GM23248 (cell line): Measurements from ENCODE around the gene AGBL5. TPM values are rescaled to one million over a fixed set of nuclear protein-coding genes. Genes with fewer than 3 reads are reported as not detected.

Experiments used
- DNase-seq: peaks from one replicate; pipeline ENCODE4 v3.0.0-alpha.2; 2015
- H2AFZ ChIP-seq: fragments of 200-600 bp; sonication (generic); 2 replicates; pipeline ENCODE4 v1.6.1; 2016; ENCODE audit warnings: antibody characterized with exemption
- H3F3A ChIP-seq: fragments of 200-600 bp; sonication (generic); 2 replicates; pipeline ENCODE4 v1.6.1; 2016; ENCODE audit warnings: mild to moderate bottlenecking, antibody characterized with exemption, mixed run types; ENCODE audit not compliant: insufficient read depth
- H3K27ac ChIP-seq: fragments of 200-600 bp; sonication (generic); 2 replicates; pipeline ENCODE4 v1.5.1; 2016; ENCODE audit warnings: mild to moderate bottlenecking
- H3K27me3 ChIP-seq: fragments of 200-600 bp; sonication (generic); replicated peaks from 2 replicates; pipeline ENCODE4 v1.6.1; 2016; ENCODE audit warnings: mild to moderate bottlenecking; ENCODE audit not compliant: insufficient read depth
- H3K36me3 ChIP-seq: fragments of 200-600 bp; sonication (generic); 2 replicates; pipeline ENCODE4 v1.6.1; 2016; ENCODE audit warnings: low read depth, mild to moderate bottlenecking
- H3K4me1 ChIP-seq: fragments of 200-600 bp; sonication (generic); 2 replicates; pipeline ENCODE4 v1.6.1; 2016; ENCODE audit warnings: mild to moderate bottlenecking; ENCODE audit not compliant: insufficient read depth
- H3K4me2 ChIP-seq: fragments of 200-600 bp; sonication (generic); one replicate; pipeline ENCODE4 v1.6.1; 2016; ENCODE audit warnings: mild to moderate bottlenecking; ENCODE audit not compliant: unreplicated experiment
- H3K4me3 ChIP-seq: fragments of 200-600 bp; sonication (generic); 2 replicates; pipeline ENCODE4 v1.5.1; 2016; ENCODE audit warnings: mild to moderate bottlenecking
- H3K79me2 ChIP-seq: fragments of 200-600 bp; sonication (generic); 2 replicates; pipeline ENCODE4 v1.6.1; 2016; ENCODE audit warnings: mild to moderate bottlenecking; ENCODE audit not compliant: insufficient read depth
- H3K9ac ChIP-seq: fragments of 200-600 bp; sonication (generic); 2 replicates; pipeline ENCODE4 v1.6.1; 2016; ENCODE audit warnings: mild to moderate bottlenecking
- H3K9me2 ChIP-seq: fragments of 200-600 bp; sonication (generic); 2 replicates; pipeline ENCODE4 v1.6.1; 2016; ENCODE audit warnings: mixed run types, mild to moderate bottlenecking, moderate library complexity; ENCODE audit not compliant: insufficient read depth
- H3K9me3 ChIP-seq: fragments of 200-600 bp; sonication (generic); one replicate; pipeline ENCODE4 v1.6.1; 2017; ENCODE audit warnings: low read depth
- H4K20me1 ChIP-seq: fragments of 200-600 bp; sonication (generic); 2 replicates; pipeline ENCODE4 v1.6.0; 2016; ENCODE audit not compliant: insufficient read depth
- EZH2 ChIP-seq: fragments of 200-600 bp; sonication (generic); IDR thresholded peaks from 2 replicates; pipeline ENCODE4 v1.6.1; 2018; ENCODE audit warnings: antibody characterized with exemption, mild to moderate bottlenecking; ENCODE audit not compliant: insufficient read depth, poor library complexity, severe bottlenecking
- EZH2phosphoT487 ChIP-seq: fragments of 200-600 bp; sonication (generic); IDR thresholded peaks from 2 replicates; pipeline ENCODE4 v1.6.1; 2018; ENCODE audit warnings: antibody characterized with exemption, moderate library complexity, mild to moderate bottlenecking, low read depth; ENCODE audit not compliant: insufficient read depth
- WGBS, 2 experiments: methylation state at CpG; one replicate each; pipeline ENCODE4 v1.1.6; 2015 to 2017; ENCODE audit warnings: low lambda C conversion rate in 2 of 2, low coverage in 1 of 2; ENCODE audit errors: missing lambda C conversion rate in 2 of 2; 5-methylcytosine and 5-hydroxymethylcytosine counted together
- in situ Hi-C: fragments of 300-500 bp; cut with MboI; formaldehyde crosslinking; loops from 2 replicates; pipeline ENCODE4 v1.15.0; 2020
- polyA plus RNA-seq: library from polyadenylated mRNA; unstranded; fragments of >200 nt; fragmentation: Nextera tagmentation; extraction: Ambion mirVana; gene quantifications from 2 replicates; pipeline ENCODE4 v1.2.1, GENCODE V29; 2016
- total RNA-seq: library from RNA; depleted of rRNA; stranded (reverse); fragments of >200 nt; shearing (Covaris generic); gene quantifications from 2 replicates; pipeline ENCODE4 v1.2.3, GENCODE V29; 2014

Gene AGBL5
- total and polyA plus RNA-seq, 2 experiments from 2014 or later, result 15.2 to 19.7 TPM

- H3K4me2 ChIP-seq, result no peak overlapping the region
- H3F3A ChIP-seq, result no peaks in the 10 kb centered on the region
- no peaks in the 10 kb centered on the region for H3K4me1 ChIP-seq
- H3K27me3 ChIP-seq, result no peaks in the 10 kb centered on the region
- no peaks in the 10 kb centered on the region for H3K79me2 ChIP-seq
- no peak overlapping the region for H3K9ac ChIP-seq
- no peaks in the 10 kb centered on the region for H4K20me1 ChIP-seq
- DNase-seq, result no peak
- no peaks in the 10 kb centered on the region for H3K36me3 ChIP-seq
- H2AFZ ChIP-seq, result no peak overlapping the region
- no peak for TF ChIP-seq EZH2
- no peak for TF ChIP-seq EZH2phosphoT487
- no peak overlapping the region for H3K4me3 ChIP-seq
- no peaks in the 10 kb centered on the region for H3K9me3 ChIP-seq
- 73 to 74% methylated on average over 25 of the region's 25 CpGs for WGBS, 2 experiments
- H3K9me2 ChIP-seq, result no peaks in the 10 kb centered on the region
- in situ Hi-C loops, result no loop called here
- no peak overlapping the region for H3K27ac ChIP-seq
Measured at GRCh38 chr2:27091746-27092695, 40.6 kb downstream of the AGBL5 start.

GRCh38 chr2:27092696-27093429, 41.4 kb downstream of the AGBL5 start:
- no peaks in the 10 kb centered on the region for H3K4me1 ChIP-seq
- H3K9me2 ChIP-seq, result no peaks in the 10 kb centered on the region
- H3F3A ChIP-seq, result no peaks in the 10 kb centered on the region
- H3K27ac ChIP-seq, result no peak overlapping the region
- no peak overlapping the region for H3K4me3 ChIP-seq
- in situ Hi-C loops, result no loop called here
- no peak overlapping the region for H2AFZ ChIP-seq
- H4K20me1 ChIP-seq, result no peaks in the 10 kb centered on the region
- DNase-seq, result peak; percentile 47
- no peaks in the 10 kb centered on the region for H3K36me3 ChIP-seq
- 62 to 64% methylated on average over 10 of the region's 10 CpGs for WGBS, 2 experiments
- H3K4me2 ChIP-seq, result no peak overlapping the region
- TF ChIP-seq EZH2 (no peak), EZH2phosphoT487 (no peak)
- no peaks in the 10 kb centered on the region for H3K79me2 ChIP-seq
- no peak overlapping the region for H3K9ac ChIP-seq
- H3K9me3 ChIP-seq, result no peaks in the 10 kb centered on the region
- no peaks in the 10 kb centered on the region for H3K27me3 ChIP-seq

DNA sequence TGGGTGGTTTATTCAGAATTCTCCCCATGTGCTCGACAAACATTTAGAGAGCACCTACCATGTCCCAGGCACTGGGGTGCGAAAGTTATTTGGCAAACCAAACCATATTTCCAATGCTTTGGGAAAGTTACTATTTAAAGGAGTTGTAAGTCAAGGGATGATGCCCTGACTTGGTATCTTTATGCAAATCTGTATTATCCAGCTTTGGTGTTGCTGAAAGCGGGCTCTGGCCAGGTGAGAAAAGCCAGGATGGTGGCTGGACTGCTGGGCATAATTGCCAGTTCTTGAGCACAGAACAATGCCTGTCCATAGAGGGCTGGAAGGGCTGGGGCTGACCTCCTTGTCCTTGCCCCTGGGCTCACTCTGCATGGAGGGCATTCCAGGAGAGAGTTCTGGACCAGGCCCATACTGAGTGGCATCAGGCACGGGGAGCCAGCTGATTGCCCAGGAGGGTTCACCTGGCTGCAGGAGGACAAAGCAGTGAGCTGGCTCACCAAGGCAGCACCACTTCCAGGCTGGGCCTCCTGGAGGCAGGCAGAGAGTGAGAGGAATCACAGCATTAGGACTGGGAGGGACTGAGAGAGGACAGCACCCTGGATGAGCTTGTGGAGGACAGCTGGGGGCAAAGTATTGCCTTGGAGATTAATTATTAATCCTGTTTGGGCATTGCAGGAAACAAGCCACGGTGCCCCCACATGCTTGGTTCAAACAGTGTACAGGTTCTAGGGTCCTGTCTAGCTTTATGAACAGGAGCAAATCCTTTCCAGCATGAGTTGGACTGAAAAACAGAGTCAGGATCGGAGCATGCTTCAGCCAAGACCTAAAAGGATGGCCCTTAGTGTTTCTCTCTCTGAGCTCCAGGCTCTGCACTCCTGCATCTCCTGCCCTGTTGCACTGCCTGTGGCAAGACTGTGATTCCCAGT, 42.2 kb downstream of the AGBL5 start:
- Histone ChIP-seq H3K27me3 (no peaks in the 10 kb centered on the region), H3K4me3 (no peak overlapping the region)
- in situ Hi-C loops, result no loop called here

More for the DNA sequence above, 42.2 kb downstream of the AGBL5 start:
- no peak overlapping the region for H3K9ac ChIP-seq
- WGBS, 2 experiments, result 87 to 92% methylated on average over 6 of the region's 6 CpGs
- no peaks in the 10 kb centered on the region for H4K20me1 ChIP-seq
- no peaks in the 10 kb centered on the region for H3K36me3 ChIP-seq
- H3K4me2 ChIP-seq, result no peak overlapping the region
- no peak overlapping the region for H2AFZ ChIP-seq
- DNase-seq, result no peak
- no peaks in the 10 kb centered on the region for H3K9me2 ChIP-seq
- TF ChIP-seq EZH2 (no peak), EZH2phosphoT487 (no peak)
- no peaks in the 10 kb centered on the region for H3K9me3 ChIP-seq
- no peaks in the 10 kb centered on the region for H3K79me2 ChIP-seq
- H3F3A ChIP-seq, result no peaks in the 10 kb centered on the region
- H3K4me1 ChIP-seq, result no peaks in the 10 kb centered on the region
- H3K27ac ChIP-seq, result no peak overlapping the region
